ENCODE data around the gene PHF10.
"Not testable (repeated sequence)": the region's sequence is repeated elsewhere in the genome, so short reads cannot be mapped to it uniquely, and the experiment has no call there.

The PHF10 gene

GRCh38 chr6:169724494-169725124 lies at the start of gene PHF10:
Gene PHF10 (minus strand): TSS chr6:169724500. CDS start chr6:169723931, 569 bp downstream.
- DNase-seq: peak; percentile 48 to 77

- DNase-seq: no peak
These were observed 42.8 kb upstream of the PHF10 start for GRCh38 chr6:169766921-169767736.

- no peak for DNase-seq
These were observed 41.9 kb upstream of the PHF10 start for GRCh38 chr6:169766232-169766631.

- not testable (repeated sequence) for DNase-seq
These were observed 41.5 kb upstream of the PHF10 start for GRCh38 chr6:169765789-169766188.

- no peak for DNase-seq
These were observed 39.6 kb upstream of the PHF10 start for GRCh38 chr6:169763881-169764280.

- no peak for DNase-seq
These were observed 39.0 kb upstream of the PHF10 start for GRCh38 chr6:169763308-169763707.

GRCh38 chr6:169755162-169755561 lies 30.9 kb upstream of the PHF10 start:
- no peak for DNase-seq

GRCh38 chr6:169752074-169752623 lies 27.8 kb upstream of the PHF10 start:
- DNase-seq: peak in 1 of 2 experiments; percentile 30

- DNase-seq: peak; percentile 91 to 94
These were observed 27.2 kb upstream of the PHF10 start, which contains the start of the genes DYNLT2 and ERMARD for GRCh38 chr6:169751242-169752073. Gene DYNLT2 (minus strand): TSS chr6:169751572. CDS start chr6:169751458, 114 bp downstream. Gene ERMARD (plus strand): TSS chr6:169751622. CDS start chr6:169751658, 36 bp downstream.

- DNase-seq: no peak
These were observed 22.3 kb upstream of the PHF10 start for GRCh38 chr6:169746556-169746955.

GRCh38 chr6:169745405-169745804 lies 21.1 kb upstream of the PHF10 start:
- no peak for DNase-seq

GRCh38 chr6:169741344-169741743 lies 17.0 kb upstream of the PHF10 start:
- DNase-seq: no peak

GRCh38 chr6:169738976-169739529 lies 14.8 kb upstream of the PHF10 start:
- DNase-seq: no peak

GRCh38 chr6:169738204-169738975 lies 14.1 kb upstream of the PHF10 start:
- DNase-seq: no peak

- no peak for DNase-seq
These were observed 5.7 kb upstream of the PHF10 start for GRCh38 chr6:169729961-169730360.

- DNase-seq: no peak
These were observed 2.7 kb upstream of the PHF10 start for GRCh38 chr6:169726963-169727362.

GRCh38 chr6:169726049-169726400 lies 1.7 kb upstream of the PHF10 start:
- DNase-seq: no peak

- peak; percentile 31 for DNase-seq
These were observed 1.1 kb upstream of the PHF10 start for GRCh38 chr6:169725125-169726048.

- DNase-seq: peak in 1 of 2 experiments; percentile 39
These were observed 258 bp downstream of the PHF10 start for GRCh38 chr6:169723991-169724493.

GRCh38 chr6:169723200-169723909 lies 945 bp downstream of the PHF10 start:
- peak; percentile 22 to 31 for DNase-seq

Measured in SHP77 (cell line).